ENCODE data around the gene RFC1. TPM values are rescaled to one million over a fixed set of nuclear protein-coding genes. Genes with fewer than 3 reads are reported as not detected.

The RFC1 gene
- polyA plus RNA-seq, 3 donors = 8.7 to 15.0 (median 14.6) TPM

DNA sequence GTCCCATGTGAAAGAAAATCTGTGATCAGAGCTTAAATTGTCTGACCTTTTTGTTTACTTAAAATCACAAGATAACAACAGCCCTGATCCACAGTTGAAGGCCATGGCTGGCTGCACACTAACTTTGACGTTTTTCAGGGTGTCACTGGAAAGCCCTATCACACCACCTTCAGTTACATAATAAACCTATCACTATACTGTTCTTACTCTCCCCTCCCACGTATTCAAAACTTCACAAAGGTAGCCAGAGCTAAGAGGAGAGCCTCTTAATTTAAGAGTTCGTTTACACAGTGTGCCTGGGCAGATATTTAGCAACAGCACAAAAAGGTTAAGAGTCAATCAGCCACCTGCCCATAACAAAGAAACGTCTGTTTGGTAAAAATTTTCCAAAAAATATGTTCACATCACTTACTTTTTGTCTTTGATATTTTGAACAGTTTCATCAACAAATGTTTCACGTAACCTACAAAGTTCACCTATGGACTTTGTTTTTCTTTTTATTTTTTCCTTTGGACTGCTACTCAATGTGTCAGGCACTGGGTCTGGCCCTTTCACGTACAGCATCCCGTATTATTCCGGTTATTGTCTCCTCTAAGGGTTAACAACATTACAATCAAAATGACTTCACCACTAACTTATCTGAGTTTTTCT is 25.0 kb downstream of the RFC1 start:
- no peaks in the 10 kb centered on the region for H3K9me3 ChIP-seq (replicated peaks in 1 of 2; ENCODE audit: control insufficient read depth in 1 of 2, insufficient read depth in 1 of 2, low read length in 2 of 2)
- no peak for TF ChIP-seq CTCF (IDR thresholded peaks at IDR 0.05)
- no peak overlapping the region for H3K9ac ChIP-seq (ENCODE audit: insufficient read depth, low read length, poor library complexity, severe bottlenecking)
- Mint-ChIP-seq H3K4me3 (no peak overlapping the region), H3K4me1 (peaks cover 2% of the 10 kb centered on the region), H3K36me3 (peaks cover 34 to 58% of the 10 kb centered on the region in 2 donors), H3K9me3 (no peaks in the 10 kb centered on the region), H3K27me3 (ENCODE audit: low read depth in 3 of 3) (peaks cover 0 to 1% (median 0%) of the 10 kb centered on the region in 3 donors), H3K27ac (peak overlapping the region in 2 of 7 donors; percentile 14 to 26)
- DNase-seq = no peak
- no peak overlapping the region for H3K4me2 ChIP-seq (replicated peaks; ENCODE audit: extremely low read depth, low read length, poor library complexity, severe bottlenecking)
- intact Hi-C loops (cut with micrococcal nuclease) = no loop called here
- no peaks in the 10 kb centered on the region for H3K27me3 ChIP-seq (ENCODE audit: control insufficient read depth in 2 of 2, insufficient read depth in 2 of 2, low read length in 2 of 2)
- no peak overlapping the region for H3K4me3 ChIP-seq (replicated peaks in 1 of 3; ENCODE audit: low read depth in 2 of 3, low read length in 3 of 3)
- peaks cover 20 to 58% of the 10 kb centered on the region in 2 donors for H3K36me3 ChIP-seq (replicated peaks in 1 of 2; ENCODE audit: control insufficient read depth in 1 of 2, insufficient read depth in 2 of 2, low read length in 2 of 2)
- no peaks in the 10 kb centered on the region for H4K20me1 ChIP-seq (ENCODE audit: insufficient read depth, low read length)
- no peak overlapping the region for H3K27ac ChIP-seq (ENCODE audit: low read depth in 1 of 2, low read length in 2 of 2)
- 97% methylated on average over 5 of the region's 8 CpGs for WGBS (ENCODE audit: insufficient coverage)
- H3K4me1 ChIP-seq (ENCODE audit: control insufficient read depth in 1 of 2, insufficient read depth in 2 of 2, low read length in 2 of 2) = no peaks in the 10 kb centered on the region
- peaks cover 63% of the 10 kb centered on the region for H3K79me2 ChIP-seq (ENCODE audit: insufficient read depth, low read length)
- no peak overlapping the region for H2AFZ ChIP-seq (ENCODE audit: insufficient read depth, low read depth, low read length, poor library complexity, severe bottlenecking)

DNA sequence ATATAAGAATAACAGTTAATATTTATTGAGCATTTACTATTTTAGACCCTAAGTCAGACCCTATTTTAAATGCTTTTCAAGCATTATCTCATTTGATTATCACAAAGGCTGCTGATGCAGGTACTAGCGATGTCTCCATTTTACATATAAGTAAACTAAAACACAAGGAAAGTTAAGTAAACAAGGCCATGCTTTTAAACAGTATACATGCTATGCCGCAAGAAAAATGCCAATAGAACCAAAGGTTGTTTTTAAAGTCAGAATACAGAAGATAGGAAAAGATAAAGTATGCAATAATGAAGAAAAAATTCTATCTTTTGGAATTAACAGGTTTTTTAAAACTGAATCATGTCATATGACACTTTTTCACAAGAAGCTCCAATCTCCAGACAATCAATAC is 26.2 kb downstream of the RFC1 start:
- Histone ChIP-seq H3K4me2 (replicated peaks; ENCODE audit: extremely low read depth, low read length, poor library complexity, severe bottlenecking) (no peak overlapping the region), H3K27me3 (ENCODE audit: control insufficient read depth in 2 of 2, insufficient read depth in 2 of 2, low read length in 2 of 2) (no peaks in the 10 kb centered on the region), H2AFZ (ENCODE audit: insufficient read depth, low read depth, low read length, poor library complexity, severe bottlenecking) (no peak overlapping the region), H3K27ac (ENCODE audit: low read depth in 1 of 2, low read length in 2 of 2) (no peak overlapping the region), H3K4me3 (replicated peaks in 1 of 3; ENCODE audit: low read depth in 2 of 3, low read length in 3 of 3) (no peak overlapping the region), H3K9ac (ENCODE audit: insufficient read depth, low read length, poor library complexity, severe bottlenecking) (no peak overlapping the region), H3K36me3 (replicated peaks in 1 of 2; ENCODE audit: control insufficient read depth in 1 of 2, insufficient read depth in 2 of 2, low read length in 2 of 2) (peaks cover 20 to 58% of the 10 kb centered on the region in 2 donors), H3K9me3 (replicated peaks in 1 of 2; ENCODE audit: control insufficient read depth in 1 of 2, insufficient read depth in 1 of 2, low read length in 2 of 2) (no peaks in the 10 kb centered on the region), H4K20me1 (ENCODE audit: insufficient read depth, low read length) (no peaks in the 10 kb centered on the region), H3K79me2 (ENCODE audit: insufficient read depth, low read length) (peaks cover 53% of the 10 kb centered on the region), H3K4me1 (ENCODE audit: control insufficient read depth in 1 of 2, insufficient read depth in 2 of 2, low read length in 2 of 2) (peaks cover 0 to 4% of the 10 kb centered on the region in 2 donors)
- no peak overlapping the region for H3K4me3 Mint-ChIP-seq
- H3K36me3 Mint-ChIP-seq = peaks cover 38 to 51% of the 10 kb centered on the region in 2 donors
- no peak for TF ChIP-seq CTCF (IDR thresholded peaks at IDR 0.05)
- no peak for DNase-seq
- peaks cover 12% of the 10 kb centered on the region for H3K4me1 Mint-ChIP-seq
- H3K27ac Mint-ChIP-seq = no peak overlapping the region
- intact Hi-C loops (cut with micrococcal nuclease) = no loop called here
- H3K27me3 Mint-ChIP-seq (ENCODE audit: low read depth in 3 of 3) = peaks cover 0 to 1% (median 0%) of the 10 kb centered on the region in 3 donors
- WGBS (ENCODE audit: insufficient coverage) = no CpG with 5 or more reads among the region's 2 CpGs
- no peaks in the 10 kb centered on the region for H3K9me3 Mint-ChIP-seq

Measured in CD14-positive monocyte (primary cell).